HCT116 (cell line): ENCODE measurements around the gene ZNF512.

ENCODE experiments used
- CTCF ChIP-seq, 3 experiments: fragments of 200-600 bp in 1 of 3; sonication (generic) in 1 of 3; IDR thresholded peaks in 2 of 3; conservative IDR thresholded peaks in 1 of 3; 2 replicates each; pipeline ENCODE4 v1.5.1; 2012 to 2017; ENCODE audit warnings: low read depth in 2 of 3, low read length in 2 of 3, antibody characterized with exemption in 1 of 3, borderline replicate concordance in 1 of 3, control low read depth in 1 of 3, mild to moderate bottlenecking in 1 of 3, mixed read lengths in 1 of 3, mixed run types in 1 of 3, moderate library complexity in 1 of 3; ENCODE audit not compliant: insufficient read depth in 1 of 3
- MAX ChIP-seq: IDR thresholded peaks from 2 replicates; pipeline ENCODE4 v1.6.1; 2012
- POLR2A ChIP-seq: IDR thresholded peaks from 2 replicates; pipeline ENCODE4 v1.7.0; 2011; ENCODE audit warnings: borderline replicate concordance; ENCODE audit not compliant: insufficient read depth, insufficient read length; ENCODE audit errors: extremely low read depth
- POLR2AphosphoS5 ChIP-seq: IDR thresholded peaks from 2 replicates; pipeline ENCODE4 v1.6.1; 2011; ENCODE audit warnings: mild to moderate bottlenecking, low read depth, low read length, moderate library complexity
- SP1 ChIP-seq: IDR thresholded peaks from 2 replicates; pipeline ENCODE4 v1.6.1; 2012; ENCODE audit warnings: low read depth
- TCF7L2 ChIP-seq: IDR thresholded peaks from 2 replicates; pipeline ENCODE4 v1.7.0; 2011; ENCODE audit warnings: borderline replicate concordance, inconsistent platforms; ENCODE audit not compliant: insufficient read depth, insufficient read length; ENCODE audit errors: extremely low read depth
- YY1 ChIP-seq: IDR thresholded peaks from 2 replicates; pipeline ENCODE4 v1.6.1; 2011; ENCODE audit warnings: low read length, low read depth, moderate library complexity, mild to moderate bottlenecking; ENCODE audit not compliant: insufficient replicate concordance; ENCODE audit errors: extremely low read depth
- TF ChIP-seq, protein P1 (sequence below): IDR thresholded peaks from 2 replicates; pipeline ENCODE4 v1.6.1; 2012

- TF ChIP-seq CTCF (IDR thresholded peaks at IDR 0.05 in 2 of 3, conservative IDR thresholded peaks at IDR 0.05 in 1 of 3; ENCODE audit: borderline replicate concordance in 1 of 3, insufficient read depth in 1 of 3, low read depth in 2 of 3, low read length in 2 of 3) (no peak), POLR2A (no peak), TCF7L2 (no peak), MAX (no peak), POLR2AphosphoS5 (no peak), YY1 (no peak), SP1 (no peak)
- TF ChIP-seq, protein P1, sequence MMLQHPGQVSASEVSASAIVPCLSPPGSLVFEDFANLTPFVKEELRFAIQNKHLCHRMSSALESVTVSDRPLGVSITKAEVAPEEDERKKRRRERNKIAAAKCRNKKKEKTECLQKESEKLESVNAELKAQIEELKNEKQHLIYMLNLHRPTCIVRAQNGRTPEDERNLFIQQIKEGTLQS = no peak
These were observed 55.3 kb downstream of the ZNF512 start for GRCh38 chr2:27638037-27638637.
